Parathyroid adenoma (tissue), 2 donors: ENCODE measurements around the gene B3GNT5.
A peak's percentile ranks its signal among the peaks of the same experiment; 100 is the strongest.

Source experiments
- H2AFZ ChIP-seq: fragments of 300-600 bp; sonication (generic); one replicate; pipeline ENCODE4 v1.7.0; 2017; ENCODE audit warnings: antibody characterized with exemption, mild to moderate bottlenecking
- H3K27ac ChIP-seq: fragments of 300-600 bp; sonication (generic); one replicate; pipeline ENCODE4 v1.7.0; 2017
- H3K27me3 ChIP-seq: fragments of 300-600 bp; sonication (generic); one replicate; pipeline ENCODE4 v1.7.0; 2017; ENCODE audit warnings: low read length; ENCODE audit not compliant: control insufficient read depth, insufficient read depth
- H3K36me3 ChIP-seq: fragments of 300-600 bp; sonication (generic); one replicate; pipeline ENCODE4 v1.7.0; 2017; ENCODE audit warnings: low read length; ENCODE audit not compliant: control insufficient read depth, insufficient read depth
- H3K4me1 ChIP-seq: fragments of 300-600 bp; sonication (generic); one replicate; pipeline ENCODE4 v1.7.0; 2017; ENCODE audit warnings: control low read depth
- H3K4me2 ChIP-seq: fragments of 300-600 bp; sonication (generic); one replicate; pipeline ENCODE4 v1.7.0; 2017; ENCODE audit warnings: low read length
- H3K4me3 ChIP-seq: fragments of 300-600 bp; sonication (generic); one replicate; pipeline ENCODE4 v1.7.0; 2017; ENCODE audit warnings: low read depth, low read length
- H3K79me2 ChIP-seq: fragments of 300-600 bp; sonication (generic); one replicate; pipeline ENCODE4 v1.7.0; 2017; ENCODE audit warnings: control low read depth
- H3K9ac ChIP-seq: fragments of 300-600 bp; sonication (generic); one replicate; pipeline ENCODE4 v1.7.0; 2017; ENCODE audit warnings: mild to moderate bottlenecking
- H3K9me3 ChIP-seq: fragments of 300-600 bp; sonication (generic); one replicate; pipeline ENCODE4 v1.7.0; 2017; ENCODE audit warnings: low read length; ENCODE audit not compliant: control insufficient read depth
- CTCF ChIP-seq: fragments of 300-600 bp; sonication (generic); IDR thresholded peaks from one replicate; pipeline ENCODE4 v1.7.0; 2017; ENCODE audit warnings: antibody characterized with exemption, mild to moderate bottlenecking
- donor health status: primary hyperparathyroidism.

Gene B3GNT5

GRCh38 chr3:183254487-183255347 is 1.7 kb downstream of the B3GNT5 start:
- Histone ChIP-seq H3K9me3 (no peaks in the 10 kb centered on the region), H2AFZ (peak overlapping the region; percentile 57), H3K36me3 (no peaks in the 10 kb centered on the region), H3K27me3 (no peaks in the 10 kb centered on the region), H3K4me1 (no peaks in the 10 kb centered on the region), H3K4me2 (peak overlapping the region; percentile 84), H3K27ac (no peak overlapping the region), H3K9ac (no peak overlapping the region), H3K79me2 (no peaks in the 10 kb centered on the region), H3K4me3 (peak overlapping the region; percentile 68)
- TF ChIP-seq CTCF = no peak

- H3K27ac ChIP-seq = no peak overlapping the region
- H3K27me3 ChIP-seq = no peaks in the 10 kb centered on the region
- TF ChIP-seq CTCF = no peak
- no peak overlapping the region for H2AFZ ChIP-seq
- no peak overlapping the region for H3K4me2 ChIP-seq
- H3K79me2 ChIP-seq = no peaks in the 10 kb centered on the region
- H3K4me3 ChIP-seq = no peak overlapping the region
- H3K9ac ChIP-seq = no peak overlapping the region
- H3K4me1 ChIP-seq = no peaks in the 10 kb centered on the region
- no peaks in the 10 kb centered on the region for H3K36me3 ChIP-seq
- H3K9me3 ChIP-seq = no peaks in the 10 kb centered on the region
Observed at GRCh38 chr3:183255348-183255730, 2.3 kb downstream of the B3GNT5 start.

- Histone ChIP-seq H3K4me2 (no peak overlapping the region), H3K9ac (no peak overlapping the region), H3K4me3 (no peak overlapping the region), H3K79me2 (no peaks in the 10 kb centered on the region), H3K4me1 (no peaks in the 10 kb centered on the region), H3K27me3 (no peaks in the 10 kb centered on the region), H2AFZ (no peak overlapping the region), H3K27ac (no peak overlapping the region), H3K36me3 (no peaks in the 10 kb centered on the region), H3K9me3 (no peaks in the 10 kb centered on the region)
- TF ChIP-seq CTCF = no peak
Observed at GRCh38 chr3:183259087-183259486, 6.0 kb downstream of the B3GNT5 start.

GRCh38 chr3:183259621-183260020 is 6.6 kb downstream of the B3GNT5 start:
- Histone ChIP-seq H3K27ac (no peak overlapping the region), H3K9ac (no peak overlapping the region)

More at GRCh38 chr3:183259621-183260020, 6.6 kb downstream of the B3GNT5 start:
- Histone ChIP-seq H2AFZ (no peak overlapping the region), H3K27me3 (no peaks in the 10 kb centered on the region), H3K9me3 (no peaks in the 10 kb centered on the region), H3K36me3 (no peaks in the 10 kb centered on the region), H3K4me2 (no peak overlapping the region), H3K4me3 (no peak overlapping the region), H3K4me1 (no peaks in the 10 kb centered on the region), H3K79me2 (no peaks in the 10 kb centered on the region)
- TF ChIP-seq CTCF = no peak
